Thyroid gland (tissue), 4 donors: ENCODE measurements around the gene PCDH15. TPM values are rescaled to one million over a fixed set of nuclear protein-coding genes. Genes with fewer than 3 reads are reported as not detected.

Experiments used
- DNase-seq, 2 donors: peaks; one replicate each; pipeline ENCODE4 v3.0.0-alpha.2; 2019
- H3K27ac ChIP-seq, 3 donors: fragments of 200-600 bp; sonication (generic); 1 replicate in 2 of 3; 2 replicates in 1 of 3; pipeline ENCODE4 v1.5.1; 2016 to 2019; ENCODE audit warnings: mild to moderate bottlenecking in 1 of 3, moderate library complexity in 1 of 3
- H3K27me3 ChIP-seq: fragments of 200-600 bp; sonication (generic); one replicate; pipeline ENCODE4 v1.5.1; 2019
- H3K36me3 ChIP-seq, 2 donors: fragments of 200-600 bp; sonication (generic); one replicate each; pipeline ENCODE4 v1.5.1; 2016 to 2019
- H3K4me1 ChIP-seq, 2 donors: fragments of 200-600 bp; sonication (generic); one replicate each; pipeline ENCODE4 v1.5.1; 2017 to 2019
- H3K4me3 ChIP-seq, 3 donors: fragments of 200-600 bp; sonication (generic); replicated peaks in 1 of 3; 1 replicate in 2 of 3; 2 replicates in 1 of 3; pipeline ENCODE4 v1.5.1; 2016; ENCODE audit warnings: mild to moderate bottlenecking in 1 of 3
- H3K9me3 ChIP-seq: fragments of 200-600 bp; sonication (generic); one replicate; pipeline ENCODE4 v1.5.1; 2017
- CTCF ChIP-seq, 6 experiments: fragments of 200-600 bp in 3 of 6; fragments of 450-650 bp in 3 of 6; sonication (generic) in 3 of 6; IDR thresholded peaks; one replicate each; pipeline ENCODE4 v1.5.1; 2016 to 2019; ENCODE audit warnings: antibody characterized with exemption in 6 of 6, mild to moderate bottlenecking in 2 of 6, inconsistent platforms in 1 of 6, moderate library complexity in 1 of 6
- POLR2A ChIP-seq, 2 donors: fragments of 450-650 bp; IDR thresholded peaks; one replicate each; pipeline ENCODE4 v1.6.1; 2017; ENCODE audit warnings: antibody characterized with exemption in 2 of 2, mild to moderate bottlenecking in 2 of 2, moderate library complexity in 1 of 2
- WGBS, 2 donors: methylation state at CpG; one replicate each; pipeline ENCODE4 v1.1.5; 2017; 5-methylcytosine and 5-hydroxymethylcytosine counted together
- intact Hi-C: fragments of 100-400 bp; cut with DNase I; formaldehyde crosslinking; loops from one replicate; pipeline ENCODE4 v1.15.1; 2023
- total RNA-seq, 4 donors: library from RNA; depleted of rRNA; stranded (reverse); fragments of >200 nt; gene quantifications; one replicate each; pipeline ENCODE4 v1.2.3, GENCODE V29; 2016

Gene PCDH15
- total RNA-seq, 4 donors from 2014 or later, result not detected

DNA sequence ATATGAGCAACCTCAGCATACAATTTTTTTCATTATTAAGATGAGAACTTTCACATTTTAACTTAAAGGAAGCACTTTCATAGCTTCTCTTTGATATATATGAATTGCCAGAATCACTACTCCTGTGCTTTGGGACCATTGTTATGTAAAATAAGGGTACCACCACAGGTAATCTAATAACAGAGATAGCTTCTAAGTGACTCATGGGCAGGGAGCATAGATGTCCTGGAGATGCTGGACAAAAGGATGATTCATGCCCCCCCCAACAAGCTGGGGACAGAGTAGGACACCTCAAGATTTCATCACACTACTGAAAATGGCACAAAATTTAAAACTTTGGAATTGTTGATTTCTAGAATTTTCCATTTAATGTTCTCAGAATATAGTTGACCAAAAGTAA lies 641.1 kb downstream of the PCDH15 start:
- intact Hi-C loops, result no loop called here
- Histone ChIP-seq H3K4me1 (no peaks in the 10 kb centered on the region), H3K9me3 (no peaks in the 10 kb centered on the region), H3K36me3 (no peaks in the 10 kb centered on the region), H3K4me3 (no peak overlapping the region), H3K27ac (no peak overlapping the region), H3K27me3 (no peaks in the 10 kb centered on the region)
- no peak for DNase-seq
- no peak for TF ChIP-seq CTCF (IDR thresholded peaks at IDR 0.05)
- no peak for TF ChIP-seq POLR2A (IDR thresholded peaks at IDR 0.05)

DNA sequence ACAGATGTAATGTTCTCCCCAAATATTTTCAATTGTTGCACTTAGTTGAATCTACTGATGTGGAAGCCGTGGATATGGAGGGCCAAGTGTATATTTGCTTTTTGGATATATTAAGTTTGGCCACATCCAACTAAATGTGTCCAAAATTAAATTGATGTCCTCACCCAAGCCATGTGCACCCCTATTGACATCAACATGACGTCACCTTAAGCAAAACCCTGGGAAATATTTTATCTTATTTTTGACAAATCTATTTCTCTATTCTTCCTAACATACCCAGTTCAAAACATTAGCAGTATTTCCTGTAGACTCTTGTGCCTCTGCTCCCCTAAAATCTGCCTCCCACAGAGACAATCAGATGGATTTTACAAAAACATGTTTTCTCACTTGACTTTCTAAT lies 652.5 kb downstream of the PCDH15 start:
- no peak for TF ChIP-seq POLR2A (IDR thresholded peaks at IDR 0.05)
- TF ChIP-seq CTCF (IDR thresholded peaks at IDR 0.05), result no peak
- Histone ChIP-seq H3K4me3 (no peak overlapping the region), H3K9me3 (no peaks in the 10 kb centered on the region), H3K27ac (no peak overlapping the region), H3K27me3 (no peaks in the 10 kb centered on the region), H3K36me3 (no peaks in the 10 kb centered on the region), H3K4me1 (no peaks in the 10 kb centered on the region)
- WGBS, 2 donors, result 82 to 86% methylated on average over 2 of the region's 2 CpGs
- no peak for DNase-seq
- intact Hi-C loops, result no loop called here

GRCh38 chr10:54139819-54140428 lies 661.1 kb downstream of the PCDH15 start:
- TF ChIP-seq CTCF (IDR thresholded peaks at IDR 0.05) (no peak), POLR2A (IDR thresholded peaks at IDR 0.05) (no peak)
- Histone ChIP-seq H3K4me3 (no peak overlapping the region), H3K27ac (no peak overlapping the region), H3K4me1 (no peaks in the 10 kb centered on the region), H3K9me3 (no peaks in the 10 kb centered on the region), H3K27me3 (no peaks in the 10 kb centered on the region), H3K36me3 (no peaks in the 10 kb centered on the region)
- intact Hi-C loops, result no loop called here
- DNase-seq, result no peak

GRCh38 chr10:54137396-54137795 lies 663.6 kb downstream of the PCDH15 start:
- TF ChIP-seq POLR2A (IDR thresholded peaks at IDR 0.05) (no peak), CTCF (IDR thresholded peaks at IDR 0.05) (no peak)
- no peaks in the 10 kb centered on the region for H3K27me3 ChIP-seq

DNA sequence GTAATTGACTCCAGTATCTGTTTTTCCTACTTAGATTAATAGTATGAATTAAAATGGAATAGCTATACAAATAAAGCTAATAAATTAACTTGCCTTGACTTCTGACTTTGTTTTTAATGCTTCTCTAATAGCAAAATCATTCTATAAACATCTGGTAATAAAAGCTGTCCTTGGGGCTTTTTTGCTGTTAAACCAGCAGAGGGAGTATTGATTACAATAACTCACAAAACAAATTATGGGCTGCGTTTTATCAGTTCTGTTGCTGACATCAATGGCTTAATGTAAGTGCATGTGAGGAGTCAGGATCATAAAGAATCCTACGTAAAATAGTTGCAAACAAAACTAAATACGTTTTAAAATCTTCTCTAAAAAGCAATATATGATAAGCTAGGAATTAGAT lies 667.8 kb downstream of the PCDH15 start:
- H3K4me3 ChIP-seq, result no peak overlapping the region
- H3K9me3 ChIP-seq, result no peaks in the 10 kb centered on the region
- H3K27me3 ChIP-seq, result no peaks in the 10 kb centered on the region
- H3K4me1 ChIP-seq, result no peaks in the 10 kb centered on the region
- no peak overlapping the region for H3K27ac ChIP-seq
- WGBS, 2 donors, result 54 to 56% methylated on average over 3 of the region's 3 CpGs
- intact Hi-C loops, result no loop called here
- DNase-seq, result no peak
- H3K36me3 ChIP-seq, result no peaks in the 10 kb centered on the region
- TF ChIP-seq POLR2A (IDR thresholded peaks at IDR 0.05) (no peak), CTCF (IDR thresholded peaks at IDR 0.05) (peak in 2 of 6 experiments; percentile 21 to 28)

More at GRCh38 chr10:54137396-54137795, 663.6 kb downstream of the PCDH15 start:
- Histone ChIP-seq H3K9me3 (no peaks in the 10 kb centered on the region), H3K4me3 (no peak overlapping the region), H3K4me1 (no peaks in the 10 kb centered on the region), H3K36me3 (no peaks in the 10 kb centered on the region), H3K27ac (no peak overlapping the region)
- WGBS, 2 donors, result 83 to 92% methylated on average over 2 of the region's 2 CpGs
- DNase-seq, result no peak
- intact Hi-C loops, result no loop called here
